Measurements from ENCODE around the gene ITPRID1.

DNA sequence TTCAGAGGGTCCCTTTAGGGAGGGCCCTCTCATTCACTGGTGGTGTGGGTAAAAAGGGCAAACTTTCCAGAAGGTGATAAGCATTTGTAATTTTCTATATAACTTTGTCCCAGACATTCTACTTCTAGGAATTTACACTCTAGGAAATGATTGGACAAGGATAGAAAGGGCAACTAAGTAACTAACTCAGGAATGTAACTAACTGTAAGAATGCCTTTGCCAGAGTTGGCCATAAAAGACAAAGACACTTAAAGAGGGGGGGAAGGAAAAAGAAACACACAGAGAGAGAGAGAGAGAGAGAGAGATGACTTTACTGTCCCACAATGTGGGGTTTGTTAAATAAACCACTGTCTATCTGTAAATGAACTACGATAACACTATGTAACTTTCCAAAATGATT is 38.5 kb upstream of the ITPRID1 start:
- TF ChIP-seq, protein P1, sequence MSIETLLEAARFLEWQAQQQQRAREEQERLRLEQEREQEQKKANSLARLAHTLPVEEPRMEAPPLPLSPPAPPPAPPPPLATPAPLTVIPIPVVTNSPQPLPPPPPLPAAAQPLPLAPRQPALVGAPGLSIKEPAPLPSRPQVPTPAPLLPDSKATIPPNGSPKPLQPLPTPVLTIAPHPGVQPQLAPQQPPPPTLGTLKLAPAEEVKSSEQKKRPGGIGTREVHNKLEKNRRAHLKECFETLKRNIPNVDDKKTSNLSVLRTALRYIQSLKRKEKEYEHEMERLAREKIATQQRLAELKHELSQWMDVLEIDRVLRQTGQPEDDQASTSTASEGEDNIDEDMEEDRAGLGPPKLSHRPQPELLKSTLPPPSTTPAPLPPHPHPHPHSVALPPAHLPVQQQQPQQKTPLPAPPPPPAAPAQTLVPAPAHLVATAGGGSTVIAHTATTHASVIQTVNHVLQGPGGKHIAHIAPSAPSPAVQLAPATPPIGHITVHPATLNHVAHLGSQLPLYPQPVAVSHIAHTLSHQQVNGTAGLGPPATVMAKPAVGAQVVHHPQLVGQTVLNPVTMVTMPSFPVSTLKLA (conservative IDR thresholded peaks at IDR 0.05), result no peak
- no peak for TF ChIP-seq TAF9B (IDR thresholded peaks at IDR 0.05; ENCODE audit: partially characterized antibody)
- no peak for TF ChIP-seq SMC3 (conservative IDR thresholded peaks at IDR 0.05; ENCODE audit: insufficient read depth, low read depth, low read length)
